ENCODE measurements around the gene MRE11.

DNA sequence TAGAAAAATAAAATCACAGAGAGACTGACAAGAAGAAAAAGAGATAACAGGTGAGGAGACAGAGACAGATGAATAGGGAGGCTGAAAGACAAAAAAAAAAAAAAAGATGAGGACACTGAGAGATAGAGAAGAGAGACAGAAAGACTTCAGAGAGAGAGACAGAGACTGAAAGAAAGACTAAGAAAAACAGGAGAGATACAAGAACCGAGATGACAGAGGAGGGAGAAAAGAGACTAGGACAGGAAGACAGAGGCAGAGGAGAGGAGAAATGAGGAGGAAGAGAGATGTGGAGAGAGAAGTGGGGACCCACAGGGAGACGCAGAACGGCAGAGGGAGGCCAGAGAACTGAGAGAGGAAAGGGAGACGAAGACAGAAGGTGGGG, 93.2 kb downstream of the MRE11 start:
- no peak for TF ChIP-seq EP300 (IDR thresholded peaks at IDR 0.05; ENCODE audit: low read depth)
- TF ChIP-seq POLR2A (IDR thresholded peaks at IDR 0.05) = no peak
- no peak for TF ChIP-seq CTCF (IDR thresholded peaks at IDR 0.05)
